Fibroblast of the conjunctiva (primary cell): Measurements from ENCODE around the gene KCNJ18.
"Not testable (repeated sequence)": the region's sequence is repeated elsewhere in the genome, so short reads cannot be mapped to it uniquely, and the experiment has no call there.

Experiments used
- DNase-seq: peaks from one replicate; pipeline ENCODE4 v3.0.0-alpha.2; 2010; ENCODE audit warnings: low read depth

Gene KCNJ18

DNA sequence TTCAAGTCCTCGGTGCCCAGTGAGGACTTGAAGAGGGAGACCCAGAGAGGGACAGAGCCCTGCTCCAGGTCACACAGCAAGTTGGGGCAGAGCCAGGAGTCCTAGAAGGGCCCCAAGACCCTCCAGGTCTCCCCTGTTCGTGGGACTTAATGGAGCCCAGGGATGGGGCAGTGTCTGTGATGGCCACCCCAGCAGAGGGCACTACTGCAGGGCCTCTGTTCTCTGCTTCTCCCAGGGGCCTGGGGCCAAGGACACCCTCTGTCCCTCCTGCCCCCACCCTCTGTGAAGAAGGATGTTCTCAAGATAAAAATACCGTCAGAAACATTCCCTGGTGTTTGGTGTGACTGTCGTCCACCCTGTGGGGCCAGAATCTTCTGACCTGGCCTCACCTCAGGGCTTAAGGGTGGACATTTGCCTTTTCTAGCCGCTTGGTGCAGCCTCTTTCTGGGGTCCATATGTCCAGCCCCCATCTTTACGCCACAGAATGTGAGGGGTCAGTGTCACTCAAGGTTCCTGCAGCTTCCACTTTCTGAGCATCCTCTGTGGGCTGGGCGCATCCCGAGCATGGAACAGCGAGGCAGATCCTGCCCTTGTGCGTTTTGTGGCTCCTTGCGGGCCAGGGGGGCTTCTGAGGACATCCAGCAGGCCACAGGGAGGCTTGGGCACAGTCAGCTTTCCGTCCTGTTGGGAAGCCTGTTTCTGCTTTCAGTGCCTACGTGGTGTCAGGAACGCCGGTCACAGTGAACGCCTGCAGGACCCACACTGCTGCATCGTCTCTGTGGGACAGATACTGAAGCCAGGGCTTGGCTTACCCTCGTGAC, at the start of gene KCNJ18:
Gene KCNJ18 (plus strand): TSS at position 641 of the 821 bp plus-strand sequence. CDS start 10,264 bp downstream, outside the sequence.
- DNase-seq: not testable (repeated sequence)

GRCh38 chr17:21648125-21648524, 44.2 kb upstream of the KCNJ18 start:
- not testable (repeated sequence) for DNase-seq

DNA sequence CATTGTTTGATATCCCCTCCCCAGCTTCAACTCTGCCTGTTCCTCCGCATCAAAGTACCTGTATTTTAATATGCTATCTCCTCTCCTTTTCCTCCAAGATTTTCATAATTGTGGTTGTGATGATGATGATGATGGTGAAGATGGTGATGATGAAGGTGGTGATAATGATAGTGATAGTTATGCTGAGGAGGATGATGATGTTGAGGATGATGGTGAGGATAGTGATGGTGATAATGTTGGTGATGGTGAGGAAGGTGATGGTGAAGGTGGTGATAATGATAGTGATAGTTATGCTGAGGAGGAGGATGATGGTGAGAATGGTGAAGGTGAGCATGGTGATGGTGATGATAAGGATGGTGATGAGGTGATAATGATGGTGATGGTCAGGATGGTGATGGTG, 42.3 kb upstream of the KCNJ18 start:
- DNase-seq: not testable (repeated sequence)

DNA sequence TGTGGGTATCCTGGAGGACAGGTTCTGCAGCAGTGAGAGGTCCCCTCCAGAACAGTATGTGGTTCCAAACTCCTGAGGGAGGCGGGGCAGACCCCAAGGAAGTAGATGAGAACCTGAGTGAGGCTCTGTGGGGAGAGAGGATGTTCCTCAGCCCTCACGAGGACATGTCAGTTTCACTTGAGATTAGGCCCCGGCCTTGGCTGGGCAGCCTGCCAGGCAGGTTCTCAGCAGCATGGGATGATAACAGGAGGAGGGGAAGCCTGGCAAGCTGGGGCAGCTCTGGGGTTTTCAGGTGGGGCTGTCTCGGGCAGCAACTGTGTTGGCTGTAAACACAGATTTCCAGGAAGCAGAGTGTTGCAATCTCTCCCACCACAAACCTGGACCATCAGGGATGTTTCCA, 40.3 kb upstream of the KCNJ18 start:
- DNase-seq: not testable (repeated sequence)

GRCh38 chr17:21653211-21653610, 39.1 kb upstream of the KCNJ18 start:
- DNase-seq: not testable (repeated sequence)

GRCh38 chr17:21656518-21657309, 35.6 kb upstream of the KCNJ18 start:
- DNase-seq: not testable (repeated sequence)

GRCh38 chr17:21659635-21660034, 32.7 kb upstream of the KCNJ18 start:
- DNase-seq: not testable (repeated sequence)

DNA sequence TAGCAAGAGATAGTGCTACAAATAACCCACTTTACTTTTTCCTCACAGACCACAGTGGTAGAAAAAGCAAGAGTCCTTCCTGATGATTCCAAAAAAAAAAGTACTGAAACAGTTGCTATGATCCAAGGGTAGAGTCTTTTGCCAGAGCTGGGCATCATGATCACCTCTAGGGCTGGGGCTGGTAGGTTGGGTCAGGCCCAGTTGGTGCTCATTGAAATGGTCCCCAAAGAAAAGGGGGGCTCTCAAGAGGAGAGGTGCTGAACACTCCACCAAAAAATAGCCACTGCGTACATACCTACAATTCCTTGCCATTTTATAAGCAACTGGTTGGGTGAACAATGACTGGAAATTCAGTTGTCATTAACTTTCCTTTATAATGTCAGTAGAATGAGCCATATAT, 30.9 kb upstream of the KCNJ18 start:
- DNase-seq: not testable (repeated sequence)

GRCh38 chr17:21663166-21663565, 29.2 kb upstream of the KCNJ18 start:
- not testable (repeated sequence) for DNase-seq

DNA sequence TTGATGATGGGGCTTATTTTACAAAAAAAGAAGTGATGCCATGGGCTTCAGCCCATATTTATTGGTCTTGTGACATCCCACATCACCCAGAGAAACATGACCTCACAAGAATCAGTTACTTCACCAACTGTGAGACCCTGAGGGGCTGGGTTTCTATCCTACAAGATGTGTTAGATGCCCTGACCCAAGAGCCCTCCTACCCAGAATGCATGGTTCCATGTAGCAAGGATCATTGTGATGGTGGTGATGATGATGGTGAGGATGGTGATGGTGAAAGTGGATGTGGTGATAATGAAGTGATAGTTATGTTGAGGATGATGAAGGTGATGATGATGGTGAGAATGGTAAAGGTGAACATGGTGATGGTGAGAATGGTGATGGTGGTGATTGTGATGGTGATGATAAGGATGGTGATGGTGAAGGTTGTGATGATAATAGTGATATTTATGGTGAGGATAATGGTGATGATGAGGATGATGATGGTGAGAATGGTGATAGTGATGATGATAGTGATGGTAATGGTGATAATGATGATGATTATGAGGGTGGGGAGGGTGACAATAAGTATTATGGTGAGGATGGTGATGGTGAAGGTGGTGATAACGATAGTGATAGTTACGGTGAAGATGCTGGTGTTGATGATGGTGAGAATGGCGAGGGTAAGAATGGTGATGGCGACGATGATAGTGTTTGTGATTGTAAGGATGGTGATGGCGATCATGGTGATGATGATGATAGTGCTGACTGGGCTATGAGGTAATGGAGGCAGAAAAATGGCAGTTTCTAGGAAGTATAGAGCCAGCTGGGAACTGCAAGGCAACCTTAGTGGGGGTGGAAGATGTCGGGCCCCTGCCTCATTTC, 28.5 kb upstream of the KCNJ18 start:
- not testable (repeated sequence) for DNase-seq

DNA sequence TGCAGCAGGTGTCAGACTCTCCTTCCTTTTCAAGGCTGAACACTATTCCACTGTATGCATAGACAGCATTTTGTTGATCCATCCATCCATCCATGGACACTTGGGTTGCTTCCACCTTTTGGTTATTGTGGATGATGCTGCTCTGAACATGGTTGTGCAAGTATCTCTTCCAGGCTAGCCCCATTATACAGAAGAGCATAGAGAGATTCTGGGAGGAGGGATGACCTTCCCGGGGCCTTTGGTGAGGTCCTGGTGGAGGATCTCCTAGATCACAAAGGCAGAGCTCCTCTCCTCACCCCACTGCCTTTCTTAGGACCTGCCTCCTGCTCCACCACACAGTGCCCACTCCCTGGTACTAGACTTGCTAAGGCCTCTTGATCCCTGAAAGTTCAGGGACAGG, 27.2 kb upstream of the KCNJ18 start:
- DNase-seq: not testable (repeated sequence)

DNA sequence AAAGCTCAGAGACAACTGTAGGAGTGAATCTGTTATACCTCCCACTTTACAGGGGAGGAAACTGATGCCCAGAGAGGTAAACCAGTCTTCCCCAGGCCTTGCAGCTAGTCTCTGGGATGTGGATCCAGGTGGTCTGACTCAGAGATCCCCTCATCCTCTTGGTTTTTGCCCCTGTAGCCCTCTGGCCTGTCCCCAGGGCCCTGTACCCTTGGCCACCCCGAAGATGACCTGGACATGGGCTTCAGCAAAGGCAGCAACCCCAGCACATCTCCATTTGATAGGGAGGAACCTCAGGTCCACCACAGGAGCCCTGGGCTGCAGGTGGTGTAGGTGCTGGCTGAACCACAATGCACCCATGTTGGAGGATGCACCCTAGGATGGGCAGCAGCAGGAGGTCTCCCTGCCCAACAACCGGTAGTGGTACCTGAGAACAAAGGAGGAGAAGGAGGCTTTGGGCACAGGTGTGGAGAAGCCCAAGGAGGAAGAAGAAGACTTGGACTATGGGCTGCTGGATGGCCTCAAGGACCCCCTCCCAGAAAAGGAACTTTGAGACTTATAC, 26.3 kb upstream of the KCNJ18 start:
- DNase-seq: not testable (repeated sequence)

DNA sequence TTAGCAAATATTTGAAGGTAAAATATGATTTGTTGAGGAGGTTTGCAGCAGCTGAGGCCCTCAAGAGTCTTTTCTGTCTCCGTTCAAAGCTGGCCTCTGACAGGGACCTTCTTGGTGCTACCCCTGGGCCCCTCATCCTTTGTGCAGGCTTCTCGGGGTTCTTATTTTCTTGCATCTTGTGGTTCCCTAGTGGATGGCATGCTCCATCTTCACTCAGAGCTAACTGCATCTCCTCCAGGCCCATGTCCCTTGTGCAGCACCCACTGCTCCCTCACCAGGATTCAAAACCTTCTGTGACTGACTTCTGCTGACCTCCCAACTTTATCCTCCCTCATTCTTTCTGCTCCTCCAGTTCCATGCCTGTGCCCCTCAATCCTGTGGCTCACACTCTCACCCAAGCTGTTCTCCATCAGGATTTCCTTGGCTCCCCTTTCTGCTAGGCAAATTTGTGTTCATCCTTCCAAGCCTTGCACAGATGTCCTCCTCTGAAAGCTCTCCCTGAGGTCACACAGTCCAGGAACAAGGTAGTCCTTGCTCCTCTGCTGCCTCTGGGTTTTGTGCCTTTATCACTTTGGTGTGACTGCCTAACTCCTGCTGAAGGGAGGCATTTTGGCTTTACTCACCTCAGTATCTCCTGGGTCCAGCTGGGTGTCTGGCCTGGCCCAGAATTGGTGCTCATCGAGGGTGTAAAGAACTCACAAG, 25.5 kb upstream of the KCNJ18 start:
- DNase-seq: not testable (repeated sequence)

DNA sequence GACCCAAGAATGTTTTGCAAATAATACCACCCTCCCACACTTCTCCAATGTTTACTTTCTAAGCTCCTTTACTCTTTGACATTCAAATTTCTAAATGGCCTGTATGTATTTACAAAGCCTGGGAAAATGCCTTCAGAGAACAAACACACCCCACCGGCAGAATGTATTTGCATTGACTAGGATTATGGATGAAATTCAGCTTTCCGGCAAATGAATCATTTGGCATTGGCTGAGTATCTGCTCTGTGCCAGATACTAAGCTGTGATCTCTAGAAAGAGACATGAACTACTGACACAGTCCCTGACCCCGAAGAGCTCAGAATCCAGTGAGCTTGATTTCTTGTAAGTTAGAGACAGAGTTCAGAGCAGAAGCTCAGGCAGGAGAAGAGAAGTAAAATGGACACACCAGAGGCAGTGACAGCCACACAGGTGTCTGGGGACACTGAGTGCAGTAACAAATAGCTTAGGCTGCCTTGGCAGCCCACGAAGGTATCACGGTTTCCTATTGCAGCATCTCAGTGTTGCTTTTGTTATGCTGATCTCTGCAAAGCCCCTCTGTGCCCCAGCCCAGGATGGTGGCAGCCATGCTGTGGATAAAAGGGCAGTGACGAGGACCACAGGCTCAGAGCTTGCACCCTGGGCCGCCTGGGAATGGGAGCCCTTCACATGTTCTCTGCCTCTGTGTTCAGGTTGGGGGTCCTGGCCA, 24.8 kb upstream of the KCNJ18 start:
- not testable (repeated sequence) for DNase-seq

DNA sequence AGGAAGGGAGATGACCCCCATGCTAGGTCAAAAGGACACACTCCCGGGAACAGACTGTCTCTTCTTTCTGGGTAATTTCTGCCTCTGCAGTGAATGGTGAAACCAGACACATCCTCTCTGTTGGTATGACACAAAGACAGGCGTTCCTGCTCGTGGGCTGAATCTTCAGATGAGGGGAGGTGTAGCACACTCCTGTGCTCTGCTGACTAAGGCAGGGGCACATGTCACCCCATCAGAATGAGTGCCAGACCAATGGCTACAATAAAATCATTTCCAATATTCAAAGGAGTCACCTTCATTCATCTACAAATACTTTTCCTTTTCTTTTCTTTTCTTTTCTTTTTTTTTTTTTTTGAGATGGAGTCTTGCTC, 24.2 kb upstream of the KCNJ18 start:
- DNase-seq: not testable (repeated sequence)

DNA sequence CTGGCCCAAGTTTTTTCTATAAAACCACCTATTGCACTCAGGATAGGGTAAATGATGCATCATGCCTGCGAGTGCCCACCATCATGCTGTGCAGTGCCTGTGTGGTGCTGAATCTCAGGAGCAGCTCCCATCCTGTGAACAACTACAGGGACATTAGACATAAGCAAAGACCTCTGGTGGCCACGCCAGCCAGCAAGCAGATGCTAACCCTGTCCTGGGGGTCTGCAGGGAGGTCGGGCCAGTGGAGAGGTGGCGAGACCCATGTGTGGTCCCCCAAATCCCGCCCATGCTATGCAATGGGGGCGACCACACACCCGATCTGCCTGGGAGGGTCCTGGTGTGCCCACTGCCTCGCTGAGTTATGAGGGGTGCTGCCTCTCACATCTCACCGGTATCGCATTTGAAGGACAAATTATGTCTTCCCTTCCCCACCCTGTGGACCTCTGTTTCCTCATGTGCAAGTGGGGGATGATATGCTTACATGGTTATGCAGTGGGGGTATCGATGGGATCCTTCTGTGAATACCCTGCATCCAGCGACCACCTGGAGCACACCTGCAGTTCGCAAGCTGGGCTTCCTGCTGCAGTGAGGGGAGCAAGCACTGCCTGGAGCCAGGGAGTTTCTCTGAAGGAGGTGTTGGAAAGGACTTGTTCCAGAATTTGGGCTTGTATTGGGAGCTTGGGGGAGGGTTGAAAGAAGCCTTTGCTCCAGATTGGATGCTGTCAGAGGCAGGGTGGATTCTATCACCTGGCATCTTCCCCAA, 23.4 kb upstream of the KCNJ18 start:
- DNase-seq: not testable (repeated sequence)

- not testable (repeated sequence) for DNase-seq
These were observed 22.5 kb upstream of the KCNJ18 start for GRCh38 chr17:21669616-21670360.

DNA sequence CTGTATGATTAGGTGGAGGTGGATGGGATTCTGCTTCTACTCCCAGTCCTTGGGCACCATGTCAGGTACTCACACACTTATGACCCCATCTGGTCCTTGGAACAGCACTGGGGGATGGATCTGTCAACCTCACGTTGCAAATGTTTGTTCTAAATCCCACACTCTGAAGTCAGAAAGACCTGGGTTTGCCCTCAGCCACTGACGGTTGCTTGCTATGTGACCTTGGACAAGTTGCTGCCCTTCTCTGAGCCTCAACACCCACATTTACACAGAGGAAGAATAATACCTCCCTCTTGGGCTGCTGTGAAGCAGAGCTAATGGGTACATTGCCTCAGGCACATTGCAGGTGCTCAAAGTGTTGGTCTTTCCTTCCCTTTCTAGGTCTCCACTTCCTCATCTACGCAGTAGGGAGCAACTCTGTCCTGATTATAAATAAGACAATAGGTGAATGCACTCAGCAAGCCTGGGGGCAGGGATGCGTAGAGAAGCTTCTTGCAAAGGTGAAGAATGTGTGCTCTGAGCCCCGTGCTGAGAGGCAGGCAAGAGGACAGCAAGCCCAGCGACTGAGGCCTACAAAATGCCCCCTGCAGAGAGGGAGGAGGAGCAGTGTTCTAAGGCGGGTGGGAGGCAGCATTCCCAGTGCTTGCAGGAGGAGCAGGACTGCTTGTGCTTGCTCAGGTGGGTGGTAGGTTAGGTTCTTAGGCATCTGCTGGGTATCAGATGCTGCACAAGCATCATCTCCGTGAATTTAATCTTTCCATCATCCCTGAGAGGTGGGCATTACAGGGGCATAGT, 21.8 kb upstream of the KCNJ18 start:
- not testable (repeated sequence) for DNase-seq
